Measurements from ENCODE around the gene CTNNA3. TPM values are rescaled to one million over a fixed set of nuclear protein-coding genes. Genes with fewer than 3 reads are reported as not detected.
"Not testable (repeated sequence)": the region's sequence is repeated elsewhere in the genome, so short reads cannot be mapped to it uniquely, and the experiment has no call there.

CTNNA3 gene
- total RNA-seq = 1 to 10 TPM in 1 of 2 donors, under 1 TPM in 1; 0.37 to 1.1 TPM

GRCh38 chr10:67696029-67696428, at the start of gene CTNNA3:
CTNNA3 (minus strand) TSS chr10:67696195.
- intact Hi-C loops (cut with DNase I) = no loop called here
- Histone ChIP-seq H3K36me3 (no peaks in the 10 kb centered on the region), H3K27ac (no peak within 1 kb of the TSS), H3K9me3 (no peaks in the 10 kb centered on the region), H3K9ac (ENCODE audit: low read depth in 2 of 2, low read length in 2 of 2) (no peak within 1 kb of the TSS), H3K4me3 (no peak within 1 kb of the TSS), H3K27me3 (no peaks in the 10 kb centered on the region), H3K4me1 (no peaks in the 10 kb centered on the region)
- no peak for DNase-seq
- no peak for TF ChIP-seq CTCF (IDR thresholded peaks at IDR 0.05)

GRCh38 chr10:67735430-67735829, 39.4 kb upstream of the CTNNA3 start:
- Histone ChIP-seq H3K9ac (ENCODE audit: low read depth in 2 of 2, low read length in 2 of 2) (no peak overlapping the region), H3K36me3 (no peaks in the 10 kb centered on the region), H3K4me3 (no peak overlapping the region), H3K27me3 (no peaks in the 10 kb centered on the region), H3K4me1 (no peaks in the 10 kb centered on the region), H3K9me3 (no peaks in the 10 kb centered on the region), H3K27ac (no peak overlapping the region)
- intact Hi-C loops (cut with DNase I) = no loop called here
- no peak for DNase-seq
- TF ChIP-seq CTCF (IDR thresholded peaks at IDR 0.05) = no peak

GRCh38 chr10:67733511-67733910, 37.5 kb upstream of the CTNNA3 start:
- intact Hi-C loops (cut with DNase I) = no loop called here
- Histone ChIP-seq H3K9me3 (no peaks in the 10 kb centered on the region), H3K27ac (no peak overlapping the region), H3K27me3 (no peaks in the 10 kb centered on the region), H3K4me1 (no peaks in the 10 kb centered on the region), H3K4me3 (no peak overlapping the region), H3K36me3 (no peaks in the 10 kb centered on the region), H3K9ac (ENCODE audit: low read depth in 2 of 2, low read length in 2 of 2) (no peak overlapping the region)
- TF ChIP-seq CTCF (IDR thresholded peaks at IDR 0.05) = no peak
- DNase-seq = no peak

GRCh38 chr10:67725567-67725966, 29.6 kb upstream of the CTNNA3 start:
- H3K9me3 ChIP-seq = no peaks in the 10 kb centered on the region
- no peak for TF ChIP-seq CTCF (IDR thresholded peaks at IDR 0.05)
- no peak for DNase-seq
- H3K4me3 ChIP-seq = no peak overlapping the region
- H3K4me1 ChIP-seq = no peaks in the 10 kb centered on the region
- H3K27me3 ChIP-seq = no peaks in the 10 kb centered on the region
- intact Hi-C loops (cut with DNase I) = no loop called here
- H3K9ac ChIP-seq (ENCODE audit: low read depth in 2 of 2, low read length in 2 of 2) = no peak overlapping the region
- H3K27ac ChIP-seq = no peak overlapping the region
- H3K36me3 ChIP-seq = no peaks in the 10 kb centered on the region

GRCh38 chr10:67723601-67724000, 27.6 kb upstream of the CTNNA3 start:
- Histone ChIP-seq H3K9ac (ENCODE audit: low read depth in 2 of 2, low read length in 2 of 2) (no peak overlapping the region), H3K36me3 (no peaks in the 10 kb centered on the region), H3K4me3 (no peak overlapping the region), H3K27me3 (no peaks in the 10 kb centered on the region), H3K9me3 (no peaks in the 10 kb centered on the region), H3K4me1 (no peaks in the 10 kb centered on the region), H3K27ac (no peak overlapping the region)
- no peak for TF ChIP-seq CTCF (IDR thresholded peaks at IDR 0.05)
- intact Hi-C loops (cut with DNase I) = no loop called here
- no peak for DNase-seq

GRCh38 chr10:67722113-67722512, 26.1 kb upstream of the CTNNA3 start:
- intact Hi-C loops (cut with DNase I) = no loop called here
- Histone ChIP-seq H3K9ac (ENCODE audit: low read depth in 2 of 2, low read length in 2 of 2) (no peak overlapping the region), H3K27me3 (no peaks in the 10 kb centered on the region), H3K4me1 (no peaks in the 10 kb centered on the region), H3K27ac (no peak overlapping the region), H3K36me3 (no peaks in the 10 kb centered on the region), H3K4me3 (no peak overlapping the region), H3K9me3 (no peaks in the 10 kb centered on the region)
- DNase-seq = no peak
- TF ChIP-seq CTCF (IDR thresholded peaks at IDR 0.05) = no peak

- H3K4me1 ChIP-seq; H3K4me3 ChIP-seq; DNase-seq; H3K27ac ChIP-seq; H3K9ac ChIP-seq (ENCODE audit: low read depth in 2 of 2, low read length in 2 of 2); H3K9me3 ChIP-seq; H3K36me3 ChIP-seq; intact Hi-C loops (cut with DNase I); H3K27me3 ChIP-seq: not testable (repeated sequence)
These were observed 20.5 kb upstream of the CTNNA3 start for GRCh38 chr10:67716455-67716854.

All from colonic mucosa (tissue), 4 donors.